Bronchial epithelial cell (primary cell): ENCODE data around the gene PGLYRP2. TPM values are rescaled to one million over a fixed set of nuclear protein-coding genes. Genes with fewer than 3 reads are reported as not detected.
A peak's percentile ranks its signal among the peaks of the same experiment; 100 is the strongest.

Source experiments
- DNase-seq: peaks from one replicate; pipeline ENCODE4 v3.0.0-alpha.2; 2010; ENCODE audit warnings: low read depth
- FAIRE-seq: peaks from 2 replicates; lab custom pipeline; 2011; peaks lifted over from hg19 to GRCh38; lab: Jason Lieb, UNC
- H3K27me3 ChIP-seq: 2 replicates; pipeline ENCODE4 v1.5.1; 2011; ENCODE audit warnings: low read length; ENCODE audit not compliant: control insufficient read depth, insufficient read depth
- H3K36me3 ChIP-seq: 2 replicates; pipeline ENCODE4 v1.5.1; 2011; ENCODE audit warnings: low read length; ENCODE audit not compliant: control insufficient read depth, insufficient read depth
- H3K4me3 ChIP-seq: 2 replicates; pipeline ENCODE4 v1.5.1; 2011; ENCODE audit warnings: mild to moderate bottlenecking, low read depth, low read length, control low read depth
- CTCF ChIP-seq: IDR thresholded peaks from 2 replicates; pipeline ENCODE4 v1.5.1; 2011; ENCODE audit warnings: mild to moderate bottlenecking, moderate library complexity, low read length, control low read depth, inconsistent platforms; ENCODE audit not compliant: insufficient read depth, severe bottlenecking
- total RNA-seq: library from RNA; depleted of rRNA; stranded (reverse); fragments of >200 nt; gene quantifications from 2 replicates; pipeline ENCODE4 v1.2.1, GENCODE V29; 2014

The PGLYRP2 gene
- total RNA-seq, 1 donor from 2014 or later, result not detected

DNA sequence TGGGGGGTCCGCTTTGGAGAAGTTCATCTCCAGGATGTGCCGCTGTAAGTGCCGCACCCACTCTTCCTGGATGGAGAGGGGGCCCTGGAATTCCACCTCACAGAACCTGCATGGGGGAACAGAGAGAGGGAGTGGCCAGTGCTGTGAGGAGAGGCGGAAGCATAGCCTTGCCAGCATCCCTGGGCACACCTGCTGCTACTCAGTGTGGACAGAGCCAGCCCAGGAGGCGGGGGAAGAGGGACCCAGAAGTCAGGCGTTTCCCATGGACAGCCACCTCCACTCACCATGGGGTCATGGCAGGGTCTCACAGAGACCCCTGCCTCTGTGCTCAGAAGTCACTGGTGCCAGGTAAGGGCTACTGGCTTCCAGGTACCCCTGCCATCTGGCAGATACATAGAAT lies 56.2 kb downstream of the PGLYRP2 start:
- TF ChIP-seq CTCF, result no peak
- FAIRE-seq (no peak), DNase-seq (no peak)
- Histone ChIP-seq H3K4me3 (no peak overlapping the region), H3K36me3 (peaks cover 29% of the 10 kb centered on the region), H3K27me3 (no peaks in the 10 kb centered on the region)

DNA sequence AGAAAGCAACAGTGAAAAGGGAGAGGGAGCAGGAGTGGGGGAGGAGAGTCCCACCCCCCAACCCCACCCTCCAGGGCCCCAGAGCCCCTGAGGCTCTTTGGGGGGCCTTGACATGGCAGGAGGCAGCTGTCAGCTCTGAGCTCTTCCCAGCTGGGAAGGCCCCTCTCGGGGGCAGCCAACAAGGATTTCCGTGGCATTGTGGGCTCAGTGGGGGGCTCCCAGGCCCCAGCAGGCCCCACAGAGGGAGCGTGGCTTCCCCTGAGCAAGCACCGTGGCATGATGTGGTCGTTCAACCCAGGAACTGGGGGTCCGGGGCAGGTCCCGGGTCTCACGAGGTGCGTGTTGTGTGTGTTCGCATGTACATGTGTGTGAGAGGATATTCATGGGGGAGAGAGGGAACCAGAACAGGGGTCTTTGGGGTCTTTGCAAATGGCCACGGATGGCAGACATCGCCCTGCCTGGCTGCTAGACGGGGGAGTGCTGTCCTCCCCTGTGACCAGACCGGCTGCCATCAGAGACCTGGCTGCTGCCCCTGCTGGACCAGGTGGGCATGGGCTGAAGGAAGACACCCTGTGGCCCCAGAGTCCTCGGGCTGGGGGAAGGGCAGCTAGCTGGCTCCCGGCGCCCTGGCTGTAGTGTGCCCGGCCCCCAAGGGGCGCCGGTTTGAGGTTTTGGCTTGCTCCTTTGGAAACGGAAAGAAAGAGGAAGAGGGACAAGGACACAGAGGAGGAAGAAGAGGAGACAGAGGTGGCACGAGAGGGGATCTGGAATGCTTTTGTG lies 56.8 kb downstream of the PGLYRP2 start:
- Histone ChIP-seq H3K36me3 (peaks cover 27% of the 10 kb centered on the region), H3K27me3 (no peaks in the 10 kb centered on the region), H3K4me3 (no peak overlapping the region)
- TF ChIP-seq CTCF, result no peak
- FAIRE-seq (no peak), DNase-seq (no peak)

GRCh38 chr19:15421721-15422260 lies 57.5 kb downstream of the PGLYRP2 start:
- DNase-seq (no peak), FAIRE-seq (no peak)
- no peak overlapping the region for H3K4me3 ChIP-seq
- H3K36me3 ChIP-seq, result peaks cover 24% of the 10 kb centered on the region
- H3K27me3 ChIP-seq, result no peaks in the 10 kb centered on the region
- no peak for TF ChIP-seq CTCF

- no peak for DNase-seq
- FAIRE-seq, result no peak
- Histone ChIP-seq H3K36me3 (peaks cover 24% of the 10 kb centered on the region), H3K4me3 (no peak overlapping the region), H3K27me3 (no peaks in the 10 kb centered on the region)
- TF ChIP-seq CTCF, result no peak
Measured at GRCh38 chr19:15421136-15421695, 58.1 kb downstream of the PGLYRP2 start.

- no peak for TF ChIP-seq CTCF
- FAIRE-seq, result no peak
- Histone ChIP-seq H3K4me3 (peak overlapping the region; percentile 50), H3K36me3 (peaks cover 16% of the 10 kb centered on the region), H3K27me3 (no peaks in the 10 kb centered on the region)
- peak; percentile 26 for DNase-seq
Measured at GRCh38 chr19:15419413-15420025, 59.8 kb downstream of the PGLYRP2 start.

Other genes with a start within 250 kb of the PGLYRP2 start
- 0.53 and 1.2 TPM in 2 replicates for gene EPHX3, start 247.1 kb downstream of the PGLYRP2 start, total RNA-seq
- 12.1 and 15.4 TPM in 2 replicates for gene BRD4, start 147.0 kb downstream of the PGLYRP2 start, total RNA-seq
- gene AKAP8, start 99.7 kb downstream of the PGLYRP2 start, total RNA-seq, result 16.8 TPM in 2 replicates
- gene AKAP8L, start 60.5 kb downstream of the PGLYRP2 start, total RNA-seq, result 75.3 and 78.9 TPM in 2 replicates
- gene WIZ, start 29.5 kb downstream of the PGLYRP2 start, total RNA-seq, result 2.4 and 4.2 TPM in 2 replicates
- not detected in 2 replicates for gene RASAL3, start 15.0 kb downstream of the PGLYRP2 start, total RNA-seq
- gene CYP4F22, start 29.0 kb upstream of the PGLYRP2 start, total RNA-seq, result 0.13 TPM in 1 of 2 replicates, not detected in the other
- not detected in 2 replicates for gene CYP4F8, start 135.7 kb upstream of the PGLYRP2 start, total RNA-seq
- 2.9 and 3.2 TPM in 2 replicates for gene CYP4F3, start 161.4 kb upstream of the PGLYRP2 start, total RNA-seq
- 2.6 and 7.8 TPM in 2 replicates for gene CYP4F12, start 193.6 kb upstream of the PGLYRP2 start, total RNA-seq
- gene OR10H2, start 248.5 kb upstream of the PGLYRP2 start, total RNA-seq, result not detected in 2 replicates